HG03520 (cell line): ENCODE measurements around the gene TAF8.

ENCODE experiments used
- ATAC-seq: cut with Tn5 transposase; IDR thresholded peaks from one replicate; pipeline ENCODE4 v1.9.1; 2021; ENCODE audit warnings: mild to moderate bottlenecking, moderate library complexity; ENCODE audit not compliant: unreplicated experiment

TAF8 gene

GRCh38 chr6:42095094-42095493 lies 44.8 kb downstream of the TAF8 start:
- ATAC-seq = no peak

- ATAC-seq = no peak
Observed at GRCh38 chr6:42095776-42096541, 45.6 kb downstream of the TAF8 start.

DNA sequence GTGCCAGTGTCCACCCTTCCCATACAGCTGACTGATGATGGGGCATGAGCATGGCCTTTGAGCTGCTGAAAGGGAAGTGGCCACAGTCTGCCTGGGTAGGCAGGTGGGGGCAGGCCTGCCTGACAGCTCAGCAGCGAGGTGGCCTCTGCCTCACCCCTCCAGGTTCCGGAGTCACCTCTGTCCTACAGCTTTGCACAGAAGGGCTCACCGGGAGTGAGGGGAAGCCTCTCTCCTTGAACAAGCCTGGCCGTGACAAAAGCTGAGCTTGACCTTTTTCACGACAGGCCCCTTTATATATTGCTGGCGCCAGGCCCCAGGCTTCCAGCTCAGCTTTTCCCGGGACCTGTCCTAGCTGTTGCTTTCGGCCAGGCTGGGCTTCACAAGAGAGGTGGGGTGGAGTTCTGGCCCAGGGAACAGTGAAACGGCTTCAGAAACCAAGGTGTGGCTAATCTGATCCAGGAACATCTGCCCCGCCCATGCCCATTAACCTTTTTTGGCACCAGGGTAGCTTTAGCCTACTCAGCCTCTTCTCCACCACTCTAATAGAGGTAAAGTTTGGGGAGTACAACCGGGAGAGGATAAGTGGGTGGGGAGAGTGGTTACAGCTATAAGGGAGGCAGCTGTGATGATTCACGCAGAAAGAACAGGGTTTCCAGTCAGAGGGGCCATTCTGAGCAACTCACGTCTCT lies 49.2 kb downstream of the TAF8 start:
- ATAC-seq = no peak

DNA sequence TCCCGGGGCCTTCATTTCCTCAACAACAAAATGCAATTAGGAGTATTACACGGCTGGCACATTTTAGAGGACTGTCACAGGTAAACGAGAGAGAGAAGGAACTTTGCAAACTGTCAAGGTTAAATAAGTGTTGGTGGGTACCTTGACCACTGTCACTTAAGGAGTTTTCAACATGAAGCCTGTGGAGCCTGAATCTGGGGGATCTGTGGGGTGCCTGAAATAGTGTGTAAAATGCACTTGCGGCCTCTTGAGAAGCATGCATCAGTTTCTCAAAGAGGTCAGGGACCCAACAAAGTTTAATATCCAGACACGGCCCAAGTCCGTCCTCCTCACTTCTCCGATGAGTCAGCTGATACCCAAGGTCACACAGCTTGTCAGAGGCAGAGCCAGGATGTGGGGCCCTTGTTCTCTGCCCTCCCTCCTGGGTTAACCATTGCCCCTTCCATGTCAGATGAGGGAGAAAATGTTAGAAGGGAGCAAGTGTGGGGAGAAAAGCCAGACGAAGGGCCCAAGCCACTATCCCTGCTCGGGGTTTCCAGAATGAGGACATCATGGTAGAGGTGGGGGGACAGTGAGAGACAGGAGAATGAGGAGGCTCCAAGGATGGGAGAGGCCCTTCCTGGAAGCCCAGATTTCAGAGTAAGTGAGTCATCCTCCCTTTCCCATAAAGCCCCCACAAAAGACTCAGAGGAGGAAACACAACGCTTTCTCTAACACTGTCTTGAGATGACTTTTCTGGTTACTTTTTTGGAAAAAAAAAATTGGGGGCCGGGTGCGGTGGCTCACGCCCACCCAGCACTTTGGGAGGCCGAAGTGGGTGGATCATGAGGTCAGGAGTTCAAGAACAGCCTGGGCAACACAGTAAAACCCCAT lies 49.9 kb downstream of the TAF8 start:
- no peak for ATAC-seq

DNA sequence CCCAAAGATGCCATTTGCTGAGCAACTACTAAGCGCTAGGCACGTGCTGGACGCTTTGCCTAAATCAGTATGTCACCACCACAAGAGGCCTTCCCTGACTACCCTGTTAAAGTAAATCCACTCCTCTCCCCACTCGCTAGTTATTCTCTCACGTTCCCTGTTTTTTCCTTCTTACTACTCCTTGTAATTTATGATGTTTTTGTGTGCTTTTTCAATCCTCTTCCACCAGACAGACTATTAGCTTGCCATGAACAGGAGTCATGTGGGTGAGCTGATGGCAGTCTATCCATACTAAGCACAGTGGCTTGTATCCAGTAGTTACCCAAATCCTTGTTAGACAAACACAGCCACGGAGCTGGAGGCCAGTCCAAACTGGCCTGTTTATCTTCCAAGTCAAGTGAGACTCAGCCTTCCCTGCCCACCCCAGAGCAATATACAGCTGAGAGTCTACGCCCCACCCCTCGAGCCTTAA lies 50.9 kb downstream of the TAF8 start:
- no peak for ATAC-seq

- ATAC-seq = no peak
Observed at GRCh38 chr6:42103216-42103615, 52.9 kb downstream of the TAF8 start.

- no peak for ATAC-seq
Observed at GRCh38 chr6:42103753-42104094, 53.4 kb downstream of the TAF8 start.

DNA sequence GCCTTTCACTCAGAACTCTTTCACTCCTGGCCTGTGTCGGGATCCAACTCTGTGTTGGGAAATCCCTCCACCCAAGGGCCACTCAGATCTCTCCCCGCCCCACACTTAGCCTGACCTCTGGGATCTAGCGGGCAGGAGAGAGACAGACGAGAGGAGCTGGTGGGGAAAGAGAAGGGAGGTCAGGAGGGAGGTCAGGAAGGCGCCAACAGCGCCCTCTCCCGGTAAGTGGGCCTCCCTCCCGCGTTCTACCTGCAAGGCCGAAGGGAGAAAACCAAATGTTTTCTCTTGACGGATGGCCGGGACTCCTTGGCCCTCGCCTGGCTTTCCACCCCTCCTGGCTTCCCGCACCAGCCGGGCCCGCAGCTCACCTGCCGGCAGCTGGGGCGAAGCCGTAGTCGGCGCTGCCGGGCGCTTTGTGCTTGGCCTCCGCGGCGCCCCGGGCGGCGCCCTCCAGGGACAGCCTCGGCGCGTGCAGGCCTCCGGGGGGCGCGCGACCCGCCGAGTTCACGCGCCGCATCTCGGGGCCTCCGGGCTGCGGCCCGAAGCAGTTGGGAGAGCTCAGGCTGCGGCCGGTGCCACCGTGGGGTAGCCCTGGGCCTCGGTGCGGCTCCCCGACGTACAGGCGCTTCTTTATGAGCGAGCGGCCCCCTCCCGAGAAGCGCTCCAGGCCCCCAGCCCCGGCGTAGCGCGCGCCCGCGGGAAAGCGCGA lies 53.9 kb downstream of the TAF8 start:
- ATAC-seq = peak; percentile 72

DNA sequence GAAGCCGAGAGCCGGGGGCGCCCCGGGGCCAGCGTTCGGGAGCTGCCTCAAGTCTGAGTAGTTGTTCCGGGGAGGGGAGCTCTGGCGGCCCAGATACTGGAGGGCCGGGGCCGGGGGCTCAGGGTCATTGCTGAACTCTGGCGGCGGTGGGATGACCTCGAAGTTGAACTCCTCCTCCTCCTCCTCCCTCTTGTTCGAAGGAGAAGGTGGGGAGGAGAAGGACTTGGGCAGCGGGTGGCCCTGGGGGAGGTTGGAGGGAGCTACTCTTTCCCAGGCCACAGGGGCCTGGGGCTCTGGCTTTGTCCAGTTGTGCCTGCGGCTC lies 54.4 kb downstream of the TAF8 start:
- no peak for ATAC-seq

DNA sequence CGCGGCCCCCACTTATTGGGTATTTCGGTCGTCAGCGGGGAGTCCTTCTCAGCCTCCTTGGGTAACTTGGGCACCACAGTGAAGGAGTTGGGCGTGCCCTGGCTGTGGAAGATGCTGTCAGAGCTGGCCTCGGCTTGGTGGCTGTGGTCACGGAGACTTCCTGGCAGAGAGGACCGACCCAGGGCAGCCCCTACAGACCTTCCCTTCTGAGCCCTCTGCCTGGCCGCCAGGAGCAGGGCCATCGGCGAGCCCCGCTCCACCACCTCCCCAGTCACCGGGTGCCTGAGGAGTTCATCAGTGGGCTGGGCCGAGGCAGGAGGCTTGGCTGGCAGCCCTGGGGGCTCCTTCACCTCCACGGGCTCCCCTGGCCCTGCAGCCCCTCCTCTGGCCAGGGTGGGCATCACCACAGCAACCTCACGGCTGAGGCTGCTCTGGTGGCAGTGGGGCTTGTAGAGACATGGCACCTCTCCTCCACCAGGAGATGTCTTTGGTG lies 54.9 kb downstream of the TAF8 start:
- ATAC-seq = no peak

- ATAC-seq = no peak
Observed at GRCh38 chr6:42105709-42106108, 55.4 kb downstream of the TAF8 start.

- no peak for ATAC-seq
Observed at GRCh38 chr6:42106112-42107023, 56.0 kb downstream of the TAF8 start.

GRCh38 chr6:42108071-42108470 lies 57.7 kb downstream of the TAF8 start:
- no peak for ATAC-seq

GRCh38 chr6:42110683-42111082 lies 60.4 kb downstream of the TAF8 start:
- ATAC-seq = no peak

DNA sequence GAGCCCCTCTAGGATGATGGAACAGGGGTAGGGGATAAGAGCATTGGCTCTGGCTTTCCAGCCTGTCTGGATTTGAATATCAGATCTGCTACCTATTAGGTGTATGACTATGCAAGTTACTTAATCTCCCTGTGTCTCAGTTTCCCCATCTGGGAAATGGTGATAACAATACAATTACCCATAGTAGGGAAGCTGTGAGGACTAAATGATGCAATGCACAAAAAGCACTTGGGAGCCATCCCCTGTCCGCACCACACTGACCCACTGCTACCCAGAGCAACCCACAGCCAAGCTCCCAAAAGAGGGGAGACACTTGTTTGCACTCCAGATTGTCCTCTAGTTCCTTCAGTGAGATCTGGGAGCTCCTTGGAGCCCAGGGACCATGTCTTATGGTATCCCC lies 62.0 kb downstream of the TAF8 start:
- no peak for ATAC-seq

GRCh38 chr6:42113936-42114636 lies 63.8 kb downstream of the TAF8 start:
- ATAC-seq = no peak

- no peak for ATAC-seq
Observed at GRCh38 chr6:42117843-42118161, 67.5 kb downstream of the TAF8 start.

DNA sequence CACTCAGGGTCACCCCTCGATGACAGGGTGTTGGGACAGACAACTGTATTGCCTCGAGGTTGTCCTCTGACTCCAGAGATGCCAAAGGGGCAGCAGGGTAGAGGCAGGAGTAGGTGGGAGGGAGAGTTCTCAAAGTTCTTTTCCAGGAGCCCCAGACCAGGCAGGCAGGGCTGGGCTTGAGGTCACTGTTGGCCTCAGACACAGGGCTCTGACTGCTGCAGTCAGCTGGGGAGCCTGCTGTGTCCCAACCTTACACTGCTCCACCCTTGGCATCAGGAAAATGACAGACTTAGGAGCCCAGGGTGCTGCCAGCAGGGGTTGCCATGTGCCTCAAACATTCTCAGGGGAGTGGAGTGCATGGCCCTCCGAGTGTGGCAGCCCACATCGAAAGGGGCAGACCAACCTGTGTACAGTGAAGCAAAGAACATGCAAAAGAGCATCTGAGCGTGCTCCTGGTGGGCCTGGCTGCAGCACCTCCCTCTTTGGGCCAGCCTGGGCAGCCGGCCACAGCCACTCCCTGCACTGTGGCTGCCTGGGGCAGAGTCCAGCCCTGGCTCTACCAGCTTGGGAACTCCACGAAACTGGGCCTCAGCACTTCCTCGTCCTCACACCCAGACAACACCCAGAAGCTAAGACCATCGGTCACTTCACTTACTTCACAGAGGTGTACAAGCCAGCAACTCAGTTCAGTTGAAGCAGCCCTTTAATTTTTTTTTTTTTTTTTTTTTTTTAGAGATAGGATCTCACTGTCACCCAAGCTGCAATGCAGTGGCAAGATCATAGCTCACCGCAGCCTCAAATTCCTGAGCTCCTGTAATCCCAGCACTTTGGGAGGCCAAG lies 68.1 kb downstream of the TAF8 start:
- no peak for ATAC-seq
